LNCaP clone FGC (cell line): ENCODE measurements around the gene HNRNPF.

Experiments
- DNase-seq: peaks from one replicate; pipeline ENCODE4 v3.0.0-alpha.2; 2011; ENCODE audit warnings: low read depth
- H3K4me3 ChIP-seq: 2 replicates; pipeline ENCODE4 v1.5.1; 2011; ENCODE audit warnings: mild to moderate bottlenecking, low read depth, low read length, control low read depth
- TF ChIP-seq, protein P1 (sequence below): IDR thresholded peaks from 2 replicates; pipeline ENCODE4 v1.5.1; 2012; ENCODE audit warnings: mild to moderate bottlenecking; ENCODE audit not compliant: control insufficient read depth, insufficient read depth; ENCODE audit errors: extremely low read depth

Gene HNRNPF

DNA sequence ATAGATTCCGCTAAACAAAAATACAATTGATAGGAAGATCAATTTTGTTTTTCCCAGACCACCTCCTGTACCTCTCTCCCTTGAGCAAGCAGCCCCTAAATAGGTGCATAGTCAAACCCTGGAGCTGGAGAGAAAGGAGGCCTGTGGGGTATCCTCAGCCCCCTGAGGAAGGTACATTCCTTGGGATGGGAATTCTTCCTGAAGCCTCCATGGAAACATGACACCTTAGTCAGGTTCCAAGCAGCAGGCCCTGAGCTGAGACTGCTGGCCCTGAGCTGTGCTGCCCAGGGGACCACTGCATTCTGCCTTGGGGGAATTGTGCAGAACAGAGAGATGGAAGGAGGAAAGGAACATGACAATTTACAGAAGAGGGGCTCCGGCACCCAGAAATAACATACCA lies 7.4 kb downstream of the HNRNPF start:
- TF ChIP-seq, protein P1, sequence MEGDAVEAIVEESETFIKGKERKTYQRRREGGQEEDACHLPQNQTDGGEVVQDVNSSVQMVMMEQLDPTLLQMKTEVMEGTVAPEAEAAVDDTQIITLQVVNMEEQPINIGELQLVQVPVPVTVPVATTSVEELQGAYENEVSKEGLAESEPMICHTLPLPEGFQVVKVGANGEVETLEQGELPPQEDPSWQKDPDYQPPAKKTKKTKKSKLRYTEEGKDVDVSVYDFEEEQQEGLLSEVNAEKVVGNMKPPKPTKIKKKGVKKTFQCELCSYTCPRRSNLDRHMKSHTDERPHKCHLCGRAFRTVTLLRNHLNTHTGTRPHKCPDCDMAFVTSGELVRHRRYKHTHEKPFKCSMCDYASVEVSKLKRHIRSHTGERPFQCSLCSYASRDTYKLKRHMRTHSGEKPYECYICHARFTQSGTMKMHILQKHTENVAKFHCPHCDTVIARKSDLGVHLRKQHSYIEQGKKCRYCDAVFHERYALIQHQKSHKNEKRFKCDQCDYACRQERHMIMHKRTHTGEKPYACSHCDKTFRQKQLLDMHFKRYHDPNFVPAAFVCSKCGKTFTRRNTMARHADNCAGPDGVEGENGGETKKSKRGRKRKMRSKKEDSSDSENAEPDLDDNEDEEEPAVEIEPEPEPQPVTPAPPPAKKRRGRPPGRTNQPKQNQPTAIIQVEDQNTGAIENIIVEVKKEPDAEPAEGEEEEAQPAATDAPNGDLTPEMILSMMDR, result no peak
- DNase-seq, result no peak
- H3K4me3 ChIP-seq, result no peak overlapping the region

DNA sequence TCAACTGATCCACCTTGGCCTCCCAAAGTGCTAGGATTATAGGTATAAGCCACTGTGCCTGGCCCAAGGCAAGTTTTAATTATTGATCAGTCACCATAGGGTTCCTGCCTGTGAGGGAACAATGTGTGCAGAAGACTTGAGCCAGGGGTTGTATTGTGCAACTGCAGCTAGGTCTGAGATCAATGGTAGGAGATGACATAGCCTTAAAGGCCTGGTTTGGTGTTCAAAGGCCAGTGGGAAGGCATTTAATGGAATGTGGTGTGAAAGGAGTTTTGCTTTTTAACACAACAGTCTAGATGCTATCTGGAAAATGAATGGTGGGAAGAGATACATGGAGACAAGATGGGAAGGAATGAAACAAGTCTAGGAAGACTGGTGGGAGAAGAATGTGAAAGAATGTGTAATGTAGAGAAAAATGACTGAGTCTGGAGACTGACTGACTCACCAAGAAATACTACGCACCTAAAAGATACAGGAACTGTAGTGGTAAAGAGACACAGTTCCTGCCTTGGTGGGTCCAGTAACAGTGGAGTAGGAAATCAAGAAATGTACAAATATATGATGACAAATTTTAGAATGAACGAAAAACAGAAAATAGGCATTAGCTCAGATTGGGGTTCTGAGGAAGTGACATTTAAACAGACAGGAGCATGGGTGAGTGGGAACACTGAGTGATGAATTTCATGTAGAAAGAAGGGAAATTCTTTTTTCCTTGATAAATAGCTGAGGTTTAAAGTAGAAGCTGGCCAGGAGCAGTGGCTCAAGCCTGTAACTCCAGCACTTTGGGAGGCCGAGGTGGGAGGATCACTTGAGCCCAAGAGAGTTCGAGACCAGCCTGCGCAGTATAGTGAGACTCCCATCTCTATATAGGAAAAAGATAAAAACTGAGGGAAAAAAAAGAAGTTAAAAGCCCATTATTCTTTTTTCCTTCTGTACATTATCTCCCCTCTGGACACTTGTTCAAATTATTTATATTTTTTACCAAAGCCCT lies 9.4 kb downstream of the HNRNPF start:
- no peak for DNase-seq
- no peak overlapping the region for H3K4me3 ChIP-seq
- TF ChIP-seq, protein P1, result no peak

DNA sequence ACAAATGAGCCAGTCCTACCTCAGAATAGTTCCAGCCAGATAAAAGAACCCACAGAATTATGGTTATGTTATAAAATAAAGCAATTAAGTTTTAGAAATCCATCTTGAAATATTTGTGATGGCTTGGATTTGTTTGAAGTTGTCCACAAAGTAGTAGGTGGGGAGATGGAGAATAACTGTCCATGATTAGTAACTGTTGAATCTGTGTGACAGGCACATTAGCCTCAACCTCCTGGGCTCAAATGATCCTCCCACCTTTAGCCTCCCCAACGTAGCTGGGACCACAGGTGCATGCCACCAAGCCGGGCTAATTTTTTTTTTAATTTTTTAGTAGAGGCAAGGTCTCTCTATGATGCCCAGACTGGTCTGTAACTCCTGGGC lies 10.1 kb downstream of the HNRNPF start:
- no peak for DNase-seq
- TF ChIP-seq, protein P1, result no peak
- no peak overlapping the region for H3K4me3 ChIP-seq

DNA sequence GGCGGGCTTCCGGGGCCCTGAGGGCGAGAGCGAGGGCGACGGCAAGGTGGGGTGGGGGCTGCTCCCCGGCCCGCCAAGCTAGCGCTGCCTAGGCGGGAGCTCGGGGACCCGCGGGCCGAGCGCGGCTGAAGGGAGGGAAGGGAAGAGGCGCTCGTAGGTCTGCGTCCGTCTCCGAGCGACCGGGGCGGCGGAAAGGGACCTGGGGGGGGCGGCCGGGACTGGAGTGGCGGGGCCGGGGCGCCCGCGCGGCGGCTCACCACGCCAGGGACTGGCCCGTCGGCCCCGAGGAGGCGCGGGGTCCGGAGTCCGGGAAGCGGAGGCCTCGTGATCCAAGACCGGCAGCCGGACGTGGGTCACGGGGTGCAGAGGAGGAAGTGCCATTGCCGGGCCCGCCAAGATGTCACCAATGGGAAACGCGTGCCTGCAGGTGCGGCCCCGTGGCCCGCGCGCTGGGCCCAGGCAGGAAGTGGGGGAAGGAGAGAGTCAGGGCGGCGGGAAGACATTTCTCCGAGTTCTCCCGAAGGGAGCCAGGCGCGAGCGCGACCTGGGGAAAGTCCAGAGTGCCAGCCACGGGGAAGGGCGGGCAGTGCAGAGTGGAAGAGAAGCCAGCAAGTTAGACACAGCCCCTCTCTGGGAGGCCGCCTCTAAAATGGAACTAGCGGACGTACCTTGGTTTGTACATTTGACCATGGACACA lies 11.9 kb downstream of the HNRNPF start:
- DNase-seq, result peak; percentile 84
- H3K4me3 ChIP-seq, result peak overlapping the region; percentile 91
- TF ChIP-seq, protein P1, result no peak

DNA sequence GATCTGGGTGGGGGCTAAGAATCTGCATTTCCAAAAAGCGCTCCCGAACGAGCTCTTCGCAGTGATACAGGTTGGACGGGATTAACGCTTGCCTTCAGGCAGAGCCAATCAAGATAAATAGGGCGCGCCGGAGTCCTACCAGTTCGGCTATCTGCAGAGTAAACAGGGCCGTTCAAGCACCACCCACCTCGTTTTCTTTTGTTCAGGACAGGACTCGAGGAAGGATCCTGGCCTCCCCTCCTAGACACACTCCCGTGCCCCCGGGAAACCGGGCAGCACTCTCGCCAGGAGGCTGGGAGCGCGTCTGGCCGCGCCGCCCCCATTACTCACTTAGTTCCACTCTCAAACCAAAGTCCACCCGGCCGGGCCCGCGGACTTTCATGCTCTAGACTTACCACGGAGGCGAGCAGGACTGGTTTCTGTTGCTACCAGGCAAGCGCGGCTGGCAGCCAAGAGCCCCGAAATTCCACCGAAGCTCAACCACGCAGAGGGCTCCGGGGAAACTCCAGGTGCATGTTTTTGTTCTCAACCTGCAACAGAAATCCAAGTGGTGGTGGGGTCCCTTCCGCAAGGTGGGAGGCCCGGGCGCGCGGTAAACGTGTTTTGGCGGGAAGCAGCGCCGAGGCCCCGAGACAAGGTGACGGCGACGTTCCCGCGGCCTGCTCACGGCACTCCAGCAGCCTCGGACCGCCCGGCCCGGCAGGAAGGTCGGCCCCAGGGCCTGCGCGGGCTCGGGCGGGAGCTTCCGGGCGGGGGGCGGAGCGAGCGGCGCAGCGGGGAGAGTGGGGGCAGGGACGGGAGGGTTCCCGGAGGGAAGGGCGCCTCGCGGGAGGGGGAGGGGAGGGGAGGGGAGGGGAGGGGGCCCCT lies 12.7 kb downstream of the HNRNPF start:
- peak; percentile 90 for DNase-seq
- TF ChIP-seq, protein P1, result no peak

DNA sequence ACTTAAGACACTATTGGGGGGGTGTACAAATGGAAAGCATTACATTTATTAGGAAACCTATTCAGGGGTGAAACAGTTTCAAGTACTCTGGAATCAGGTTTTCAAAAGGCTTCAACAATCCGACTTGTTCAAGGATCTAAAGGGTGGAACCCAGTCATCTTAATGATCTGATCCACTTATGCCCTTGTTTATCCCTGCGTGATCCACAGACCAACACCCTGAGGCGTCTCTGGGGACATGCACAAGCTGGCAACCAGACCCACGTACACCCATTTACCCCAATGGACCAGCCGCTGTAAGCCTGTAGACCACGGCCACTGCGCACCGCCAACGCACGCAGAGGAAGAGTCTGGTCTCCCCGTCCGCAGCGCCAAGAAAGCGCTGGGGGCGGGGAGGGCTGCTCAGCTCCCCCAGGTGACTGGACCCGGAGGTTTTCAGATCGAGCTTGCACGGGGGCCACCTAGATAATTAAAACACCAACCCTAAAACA lies 13.4 kb downstream of the HNRNPF start:
- DNase-seq, result no peak
- TF ChIP-seq, protein P1, result no peak
- H3K4me3 ChIP-seq, result peak overlapping the region; percentile 91

More for the DNA sequence above, 12.7 kb downstream of the HNRNPF start:
- H3K4me3 ChIP-seq, result peak overlapping the region; percentile 91
